SH-SY5Y (cell line): ENCODE measurements around the gene ADNP.

Experiments
- GATA2 ChIP-seq: IDR thresholded peaks from 2 replicates; pipeline ENCODE4 v1.6.1; 2011; ENCODE audit warnings: mild to moderate bottlenecking, low read depth, low read length
- GATA3 ChIP-seq: IDR thresholded peaks from 2 replicates; pipeline ENCODE4 v1.6.1; 2011; ENCODE audit warnings: low read depth, mild to moderate bottlenecking, low read length, moderate library complexity

ADNP gene

GRCh38 chr20:50953821-50954220 lies 22.6 kb upstream of the ADNP start:
- TF ChIP-seq GATA2 (no peak), GATA3 (no peak)

- TF ChIP-seq GATA2 (no peak), GATA3 (no peak)
These were observed 22.0 kb upstream of the ADNP start for GRCh38 chr20:50953196-50953595.

GRCh38 chr20:50948132-50948785 lies 17.0 kb upstream of the ADNP start:
- no peak for TF ChIP-seq GATA3
- no peak for TF ChIP-seq GATA2

- TF ChIP-seq GATA2, result no peak
These were observed 11.8 kb upstream of the ADNP start for GRCh38 chr20:50943069-50943468.

GRCh38 chr20:50933589-50933988 lies 2.4 kb upstream of the ADNP start:
- TF ChIP-seq GATA2 (no peak), GATA3 (no peak)

- TF ChIP-seq GATA3 (no peak), GATA2 (no peak)
These were observed 1.5 kb upstream of the ADNP start for GRCh38 chr20:50932691-50933280.

DNA sequence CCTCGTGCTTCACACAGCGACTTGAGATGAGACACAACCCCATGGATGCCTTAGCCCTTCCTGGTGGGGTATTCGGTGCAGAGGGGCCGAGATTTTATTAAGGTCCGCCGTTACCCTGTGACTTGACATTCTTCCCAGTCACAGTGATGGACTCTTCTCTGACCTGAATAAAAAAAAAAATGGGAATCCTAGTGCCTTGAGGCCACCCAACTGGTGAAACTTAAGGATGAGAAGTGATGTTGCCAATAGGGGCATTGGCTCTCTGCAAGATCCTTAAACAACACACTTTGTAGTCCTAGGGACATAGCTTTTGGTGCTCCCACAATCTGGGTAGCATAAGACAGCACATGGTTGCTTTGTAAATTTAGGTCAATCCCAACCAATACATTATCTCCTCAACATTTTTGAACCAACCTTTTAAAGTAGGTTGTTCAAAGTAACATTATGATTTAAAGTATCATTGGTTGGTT lies 814 bp upstream of the ADNP start:
- TF ChIP-seq GATA2, result no peak

- TF ChIP-seq GATA2, result no peak
These were observed 296 bp downstream of the ADNP start for GRCh38 chr20:50930976-50931305.

DNA sequence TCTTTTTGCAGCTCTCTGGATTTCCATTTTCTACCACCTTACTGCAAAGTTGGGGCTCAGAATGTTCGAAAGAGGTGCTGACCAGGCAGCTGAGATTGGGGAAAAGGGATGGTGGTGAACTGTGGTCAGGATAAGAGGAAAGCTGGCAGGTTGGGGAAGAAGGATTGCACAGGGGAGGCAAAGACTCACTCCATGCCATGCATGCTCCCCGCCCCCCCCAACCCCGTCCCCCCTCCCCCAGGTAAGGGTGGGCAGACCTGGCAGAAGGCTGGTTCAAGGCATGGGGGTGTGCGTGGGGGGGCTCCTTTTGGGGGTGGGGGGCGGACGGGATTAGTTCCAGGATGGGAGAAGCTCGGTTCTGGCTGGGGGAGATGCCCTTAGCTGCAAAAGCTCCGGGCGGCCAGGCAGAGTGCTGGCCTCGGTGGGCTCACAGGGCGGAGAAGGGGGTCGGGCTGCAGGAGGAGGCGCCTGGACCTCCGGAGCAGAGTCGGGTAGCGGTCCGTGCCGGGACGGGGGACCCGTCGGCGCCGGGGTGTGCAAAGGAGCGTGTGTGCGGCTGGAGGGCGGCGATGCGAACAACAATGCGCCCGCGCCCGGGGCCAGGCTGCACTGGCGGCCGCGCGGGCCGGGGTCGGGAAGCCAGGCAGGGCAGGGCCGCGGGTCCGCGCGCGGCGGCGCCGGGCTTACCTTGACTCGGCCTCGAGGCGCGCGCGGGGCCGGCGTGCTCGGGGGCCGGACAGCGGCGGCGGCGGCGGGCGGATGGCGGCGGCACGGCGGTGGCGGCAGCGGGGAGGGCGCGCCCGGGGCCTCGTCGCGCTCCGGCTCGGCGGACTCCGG lies 880 bp downstream of the ADNP start:
- TF ChIP-seq GATA3 (no peak), GATA2 (no peak)

- TF ChIP-seq GATA3 (no peak), GATA2 (no peak)
These were observed 1.7 kb downstream of the ADNP start for GRCh38 chr20:50929299-50930138.

DNA sequence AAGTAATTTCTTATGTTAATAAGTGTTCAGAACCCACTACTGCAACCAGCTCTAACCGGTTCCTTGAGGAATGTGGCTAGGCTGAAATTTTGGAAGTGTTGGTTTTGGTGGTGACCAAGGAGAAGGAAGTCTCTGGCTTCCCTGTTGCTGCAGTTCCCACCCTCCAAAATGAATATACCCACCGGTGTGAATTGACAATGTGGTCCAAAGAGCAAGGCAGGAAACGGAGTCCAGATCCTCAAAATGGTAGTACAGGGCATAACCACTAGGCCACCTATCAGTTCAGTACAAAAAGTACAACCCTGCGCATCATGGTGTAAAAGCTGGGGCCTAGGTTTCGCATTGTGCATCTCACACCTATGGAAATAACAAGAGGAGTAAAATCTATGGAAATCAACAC lies 2.8 kb downstream of the ADNP start:
- TF ChIP-seq GATA3 (no peak), GATA2 (no peak)

- TF ChIP-seq GATA3 (no peak), GATA2 (no peak)
These were observed 4.7 kb downstream of the ADNP start for GRCh38 chr20:50926530-50926929.

GRCh38 chr20:50924261-50924920 lies 6.8 kb downstream of the ADNP start:
- TF ChIP-seq GATA2 (no peak), GATA3 (no peak)
